Stomach (tissue), 9 donors: ENCODE results near the gene PIP4K2B. TPM values are rescaled to one million over a fixed set of nuclear protein-coding genes. Genes with fewer than 3 reads are reported as not detected.

Experiments used
- DNase-seq, 2 donors: peaks; one replicate each; pipeline versions ENCODE4 v3.0.0 to v3.0.0-alpha.2; 2013 to 2019
- H3K27ac ChIP-seq, 5 donors: fragments of 200-600 bp in 4 of 5; sonication (generic) in 4 of 5; one replicate each; pipeline ENCODE4 v1.5.1; 2013 to 2019; ENCODE audit warnings: mild to moderate bottlenecking in 1 of 5, moderate library complexity in 1 of 5
- H3K27me3 ChIP-seq, 3 donors: fragments of 200-600 bp; sonication (generic); one replicate each; pipeline ENCODE4 v1.5.1; 2017 to 2019; ENCODE audit warnings: mixed run types in 1 of 3
- H3K36me3 ChIP-seq, 4 donors: fragments of 200-600 bp; sonication (generic); 1 replicate in 3 of 4; 2 replicates in 1 of 4; pipeline ENCODE4 v1.5.1; 2016 to 2019
- H3K4me1 ChIP-seq, 4 donors: fragments of 200-600 bp; sonication (generic); one replicate each; pipeline ENCODE4 v1.5.1; 2016 to 2019
- H3K4me3 ChIP-seq, 4 donors: fragments of 200-600 bp; sonication (generic) in 3 of 4; one replicate each; pipeline ENCODE4 v1.5.1; 2016 to 2019; ENCODE audit warnings: mild to moderate bottlenecking in 1 of 4
- H3K9me3 ChIP-seq, 4 donors: fragments of 200-600 bp; sonication (generic); one replicate each; pipeline ENCODE4 v1.5.1; 2016 to 2019
- EP300 ChIP-seq: sonication (generic); formaldehyde crosslinking; IDR thresholded peaks from one replicate; pipeline ENCODE4 v1.6.1; 2017; ENCODE audit warnings: antibody characterized with exemption
- POLR2A ChIP-seq, 4 donors: fragments of 450-650 bp; IDR thresholded peaks; one replicate each; pipeline ENCODE4 v1.6.1; 2016; ENCODE audit warnings: antibody characterized with exemption in 4 of 4, control low read depth in 2 of 4, mild to moderate bottlenecking in 1 of 4, moderate library complexity in 1 of 4
- POLR2AphosphoS5 ChIP-seq, 3 donors: sonication (generic); formaldehyde crosslinking; IDR thresholded peaks; one replicate each; pipeline ENCODE4 v1.6.1; 2016; ENCODE audit warnings: antibody characterized with exemption in 3 of 3
- WGBS, 5 donors: extraction: QIAGEN DNeasy Blood & Tissue Kit in 3 of 5; methylation state at CpG; one replicate each; pipeline versions ENCODE4 v1.1.5 to v1.1.7; 2013 to 2018; 5-methylcytosine and 5-hydroxymethylcytosine counted together
- intact Hi-C: fragments of 100-400 bp; cut with DNase I; formaldehyde crosslinking; loops from one replicate; pipeline ENCODE4 v1.15.1; 2023; ENCODE audit warnings: low total_unique reads
- polyA plus RNA-seq, 3 donors: library from polyadenylated mRNA; stranded (reverse); fragments of 200-250 nt; gene quantifications; one replicate each; pipeline ENCODE4 v1.2.3, GENCODE V29; 2013
- total RNA-seq, 5 donors: library from RNA; depleted of rRNA; stranded (reverse); fragments of >200 nt; gene quantifications; one replicate each; pipeline versions ENCODE4 v1.1.0 to v1.2.3, GENCODE V29; 2014 to 2016
- TF ChIP-seq, protein P1 (sequence below), 7 experiments: fragments of 450-650 bp in 4 of 7; fragments of 200-600 bp in 3 of 7; sonication (generic) in 3 of 7; IDR thresholded peaks; one replicate each; pipeline ENCODE4 v1.5.1; 2016 to 2019; ENCODE audit warnings: antibody characterized with exemption in 7 of 7, control low read depth in 2 of 7, mild to moderate bottlenecking in 1 of 7
- donor health status: healthy with polysubstance abuse.
- donor health status: Bipolar disorder and iron deficiency.
- donor health status: healthy.

The PIP4K2B gene
- total and polyA plus RNA-seq, 8 donors, result 9.9 to 99.2 (median 23.3) TPM

DNA sequence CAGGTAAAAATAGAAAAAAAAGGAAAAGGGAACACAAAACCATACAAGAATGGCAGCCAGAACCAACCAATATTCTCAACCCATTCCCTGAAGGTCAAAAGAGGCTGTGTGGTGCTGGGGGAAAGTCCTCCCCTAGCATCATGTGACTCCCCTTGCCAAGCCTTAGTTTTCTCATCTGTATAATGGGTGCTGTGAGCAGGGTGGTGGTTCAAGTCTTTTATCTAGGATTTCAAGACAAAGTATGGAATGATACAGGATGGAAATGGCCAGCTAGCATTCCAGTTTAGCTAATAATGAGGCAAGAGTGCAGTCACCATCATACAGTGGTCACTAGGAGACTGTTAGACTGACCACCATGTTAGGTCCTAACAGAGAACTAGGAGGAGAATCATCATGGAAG lies 26.1 kb downstream of the PIP4K2B start:
- no peak for TF ChIP-seq EP300
- no peak for TF ChIP-seq POLR2A (IDR thresholded peaks at IDR 0.05)
- TF ChIP-seq, protein P1, sequence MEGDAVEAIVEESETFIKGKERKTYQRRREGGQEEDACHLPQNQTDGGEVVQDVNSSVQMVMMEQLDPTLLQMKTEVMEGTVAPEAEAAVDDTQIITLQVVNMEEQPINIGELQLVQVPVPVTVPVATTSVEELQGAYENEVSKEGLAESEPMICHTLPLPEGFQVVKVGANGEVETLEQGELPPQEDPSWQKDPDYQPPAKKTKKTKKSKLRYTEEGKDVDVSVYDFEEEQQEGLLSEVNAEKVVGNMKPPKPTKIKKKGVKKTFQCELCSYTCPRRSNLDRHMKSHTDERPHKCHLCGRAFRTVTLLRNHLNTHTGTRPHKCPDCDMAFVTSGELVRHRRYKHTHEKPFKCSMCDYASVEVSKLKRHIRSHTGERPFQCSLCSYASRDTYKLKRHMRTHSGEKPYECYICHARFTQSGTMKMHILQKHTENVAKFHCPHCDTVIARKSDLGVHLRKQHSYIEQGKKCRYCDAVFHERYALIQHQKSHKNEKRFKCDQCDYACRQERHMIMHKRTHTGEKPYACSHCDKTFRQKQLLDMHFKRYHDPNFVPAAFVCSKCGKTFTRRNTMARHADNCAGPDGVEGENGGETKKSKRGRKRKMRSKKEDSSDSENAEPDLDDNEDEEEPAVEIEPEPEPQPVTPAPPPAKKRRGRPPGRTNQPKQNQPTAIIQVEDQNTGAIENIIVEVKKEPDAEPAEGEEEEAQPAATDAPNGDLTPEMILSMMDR (IDR thresholded peaks at IDR 0.05), result no peak
- no peak for TF ChIP-seq POLR2AphosphoS5 (IDR thresholded peaks at IDR 0.05)
- Histone ChIP-seq H3K9me3 (no peaks in the 10 kb centered on the region), H3K4me1 (no peaks in the 10 kb centered on the region), H3K36me3 (peaks cover 88 to 100% (median 100%) of the 10 kb centered on the region in 4 donors), H3K27me3 (no peaks in the 10 kb centered on the region), H3K27ac (no peak overlapping the region), H3K4me3 (no peak overlapping the region)
- no peak for DNase-seq
- intact Hi-C loops, result no loop called here

DNA sequence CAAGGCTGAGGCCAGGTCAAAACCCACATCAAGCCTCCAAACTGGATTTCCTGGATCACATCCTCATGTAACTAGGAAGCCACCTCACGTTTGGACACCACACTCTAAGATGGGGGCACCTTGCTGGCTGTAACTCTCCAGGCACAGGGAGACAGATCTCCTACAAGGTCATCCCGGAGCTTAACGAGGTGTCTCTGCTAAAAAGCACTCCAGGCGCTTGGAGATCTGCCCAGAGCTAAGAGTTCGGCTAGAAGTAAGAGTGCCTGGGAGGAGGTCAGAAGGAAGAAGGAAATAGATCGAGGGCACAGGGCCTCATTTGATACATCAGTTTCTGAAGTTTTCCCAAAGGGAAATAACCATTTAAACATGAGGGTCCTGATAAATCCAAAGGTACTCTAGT lies 30.9 kb downstream of the PIP4K2B start:
- intact Hi-C loops, result no loop called here
- DNase-seq, result no peak
- H3K36me3 ChIP-seq, result peaks cover 74 to 100% (median 100%) of the 10 kb centered on the region in 4 donors

DNA sequence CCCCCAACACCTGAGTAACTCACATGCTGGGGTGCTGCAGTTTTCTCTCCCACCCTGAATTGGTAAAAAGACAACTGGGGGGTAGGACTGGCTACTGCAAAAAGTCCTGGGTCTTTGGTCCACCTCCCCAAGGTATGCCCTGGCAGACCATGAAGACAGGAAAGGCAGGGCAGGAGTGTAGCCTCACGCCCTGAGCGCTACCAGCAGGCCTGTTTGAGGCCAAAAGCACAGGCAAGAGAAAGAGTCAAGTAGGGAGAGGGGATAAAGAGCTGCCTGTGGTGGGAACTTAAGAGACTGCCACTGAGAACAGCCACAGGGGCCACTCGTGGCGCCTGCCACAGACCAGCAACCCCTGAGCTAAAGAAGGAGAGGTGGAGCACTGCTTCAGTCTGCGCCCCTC lies 33.0 kb downstream of the PIP4K2B start:
- Histone ChIP-seq H3K27ac (no peak overlapping the region), H3K4me1 (no peaks in the 10 kb centered on the region), H3K27me3 (no peaks in the 10 kb centered on the region), H3K4me3 (no peak overlapping the region), H3K36me3 (peaks cover 70 to 100% (median 100%) of the 10 kb centered on the region in 4 donors), H3K9me3 (no peaks in the 10 kb centered on the region)
- no peak for TF ChIP-seq POLR2AphosphoS5 (IDR thresholded peaks at IDR 0.05)
- TF ChIP-seq, protein P1 (IDR thresholded peaks at IDR 0.05), result no peak
- no peak for TF ChIP-seq POLR2A (IDR thresholded peaks at IDR 0.05)
- TF ChIP-seq EP300, result no peak
- DNase-seq, result no peak
- WGBS, 5 donors, result 84 to 90% (median 89%) methylated on average over 5 of the region's 5 CpGs
- intact Hi-C loops, result no loop called here

More for the DNA sequence above, 30.9 kb downstream of the PIP4K2B start:
- Histone ChIP-seq H3K27ac (peak overlapping the region in 1 of 5 donors; percentile 8), H3K4me3 (no peak overlapping the region), H3K4me1 (no peaks in the 10 kb centered on the region), H3K27me3 (no peaks in the 10 kb centered on the region), H3K9me3 (no peaks in the 10 kb centered on the region)
- TF ChIP-seq POLR2A (IDR thresholded peaks at IDR 0.05), result no peak
- TF ChIP-seq POLR2AphosphoS5 (IDR thresholded peaks at IDR 0.05), result no peak
- TF ChIP-seq, protein P1 (IDR thresholded peaks at IDR 0.05), result no peak
- TF ChIP-seq EP300, result no peak
- WGBS, 5 donors, result 58 to 71% (median 62%) methylated on average over 6 of the region's 6 CpGs

DNA sequence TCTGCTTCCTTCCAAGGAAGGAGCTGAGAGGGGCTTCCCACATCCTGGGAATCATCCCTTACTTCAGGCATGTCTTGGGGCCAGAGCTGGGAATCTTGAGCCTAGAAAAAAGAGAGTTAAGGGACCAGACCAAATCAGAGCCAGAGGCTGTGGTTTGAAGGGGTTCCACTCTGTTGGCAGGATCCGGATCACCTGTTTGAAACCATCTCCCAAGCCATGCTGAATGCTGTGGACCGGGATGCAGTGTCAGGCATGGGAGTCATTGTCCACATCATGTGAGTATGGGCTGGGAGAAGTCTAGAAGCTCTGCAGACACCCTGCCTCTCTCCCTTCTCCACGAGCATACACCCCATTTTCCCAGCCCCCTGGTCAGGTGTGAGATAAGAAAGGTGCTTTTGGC lies 37.1 kb downstream of the PIP4K2B start:
- Histone ChIP-seq H3K27me3 (no peaks in the 10 kb centered on the region), H3K36me3 (peaks cover 79 to 100% (median 100%) of the 10 kb centered on the region in 4 donors), H3K9me3 (no peaks in the 10 kb centered on the region), H3K27ac (no peak overlapping the region), H3K4me3 (no peak overlapping the region), H3K4me1 (no peaks in the 10 kb centered on the region)
- intact Hi-C loops, result no loop called here
- TF ChIP-seq POLR2A (IDR thresholded peaks at IDR 0.05), result no peak
- TF ChIP-seq POLR2AphosphoS5 (IDR thresholded peaks at IDR 0.05), result no peak
- TF ChIP-seq, protein P1 (IDR thresholded peaks at IDR 0.05), result no peak
- TF ChIP-seq EP300, result no peak
- 70 to 83% (median 74%) methylated on average over 3 of the region's 3 CpGs for WGBS, 5 donors
- DNase-seq, result no peak
